GM23338 (cell line): ENCODE data around the gene NPLOC4. TPM values are rescaled to one million over a fixed set of nuclear protein-coding genes. Genes with fewer than 3 reads are reported as not detected.

Source experiments
- ATAC-seq: fragments of 200-7000 bp; cut with Tn5 transposase; 3 replicates; pipeline ENCODE4 v1.9.1; 2020
- DNase-seq: peaks from one replicate; pipeline ENCODE4 v3.0.0-alpha.2; 2015; ENCODE audit warnings: low spot score
- H2AFZ ChIP-seq: fragments of 200-600 bp; sonication (generic); 2 replicates; pipeline ENCODE4 v1.8.0; 2016; ENCODE audit warnings: antibody characterized with exemption, mild to moderate bottlenecking, moderate library complexity
- H3F3A ChIP-seq: fragments of 200-600 bp; sonication (generic); replicated peaks from 2 replicates; pipeline ENCODE4 v1.8.0; 2017; ENCODE audit warnings: antibody characterized with exemption, mixed run types, low read depth
- H3K27ac ChIP-seq: fragments of 200-600 bp; sonication (generic); 2 replicates; pipeline ENCODE4 v1.6.1; 2016; ENCODE audit warnings: low read depth
- H3K27me3 ChIP-seq: fragments of 200-600 bp; sonication (generic); 2 replicates; pipeline ENCODE4 v1.8.0; 2016; ENCODE audit warnings: mild to moderate bottlenecking, mixed run types, moderate library complexity; ENCODE audit not compliant: insufficient read depth
- H3K36me3 ChIP-seq: fragments of 200-600 bp; sonication (generic); 2 replicates; pipeline ENCODE4 v1.8.0; 2016; ENCODE audit warnings: mild to moderate bottlenecking; ENCODE audit not compliant: insufficient read depth
- H3K4me1 ChIP-seq: fragments of 200-600 bp; sonication (generic); 2 replicates; pipeline ENCODE4 v1.8.0; 2016; ENCODE audit warnings: mild to moderate bottlenecking, moderate library complexity; ENCODE audit not compliant: insufficient read depth
- H3K4me2 ChIP-seq: fragments of 200-600 bp; sonication (generic); 2 replicates; pipeline ENCODE4 v1.7.1; 2017; ENCODE audit warnings: mixed run types
- H3K4me3 ChIP-seq: fragments of 200-600 bp; sonication (generic); 2 replicates; pipeline ENCODE4 v1.6.1; 2016; ENCODE audit warnings: mixed run types
- H3K79me2 ChIP-seq: fragments of 200-600 bp; sonication (generic); replicated peaks from 2 replicates; pipeline ENCODE4 v1.8.0; 2017; ENCODE audit warnings: mild to moderate bottlenecking; ENCODE audit not compliant: insufficient read depth
- H3K9me2 ChIP-seq: fragments of 200-600 bp; sonication (generic); 2 replicates; pipeline ENCODE4 v1.8.0; 2017; ENCODE audit not compliant: insufficient read depth
- H4K20me1 ChIP-seq: fragments of 200-600 bp; sonication (generic); replicated peaks from 2 replicates; pipeline ENCODE4 v1.8.0; 2017; ENCODE audit warnings: mild to moderate bottlenecking; ENCODE audit not compliant: insufficient read depth
- H3K27ac Mint-ChIP-seq: 2 replicates; pipeline ENCODE4 v1.8.0; 2020; ENCODE audit warnings: inconsistent platforms, mild to moderate bottlenecking, moderate library complexity, mixed read lengths
- H3K27me3 Mint-ChIP-seq: 3 replicates; pipeline ENCODE4 v1.8.0; 2022; ENCODE audit warnings: low read depth, mild to moderate bottlenecking, moderate library complexity, mixed read lengths, inconsistent platforms; ENCODE audit not compliant: insufficient read depth, poor library complexity
- H3K36me3 Mint-ChIP-seq: 3 replicates; pipeline ENCODE4 v1.8.0; 2021; ENCODE audit warnings: low read depth, mild to moderate bottlenecking, inconsistent platforms, moderate library complexity, mixed read lengths
- H3K4me1 Mint-ChIP-seq: 3 replicates; pipeline ENCODE4 v1.8.0; 2020; ENCODE audit warnings: mild to moderate bottlenecking, inconsistent platforms, mixed read lengths
- H3K4me3 Mint-ChIP-seq: 3 replicates; pipeline ENCODE4 v1.8.0; 2021; ENCODE audit warnings: moderate library complexity, mild to moderate bottlenecking, inconsistent platforms, mixed read lengths
- H3K9me3 Mint-ChIP-seq: 3 replicates; pipeline ENCODE4 v1.8.0; 2020; ENCODE audit warnings: moderate library complexity, mild to moderate bottlenecking, inconsistent platforms, mixed read lengths
- CREB1 ChIP-seq: fragments of 250-450 bp; sonication (Bioruptor Pico); IDR thresholded peaks from 2 replicates; pipeline ENCODE4 v1.5.0; 2020; ENCODE audit warnings: low read depth, mild to moderate bottlenecking, moderate library complexity
- CTCF ChIP-seq, 2 experiments: fragments of 200-600 bp in 1 of 2; sonication (generic) in 1 of 2; conservative IDR thresholded peaks; 2 replicates each; pipeline versions ENCODE4 v1.5.1 to v1.6.1; 2016 to 2017; ENCODE audit warnings: antibody characterized with exemption in 2 of 2, low read depth in 2 of 2, mild to moderate bottlenecking in 2 of 2, moderate library complexity in 1 of 2
- EZH2 ChIP-seq: fragments of 200-600 bp; sonication (generic); IDR thresholded peaks from one replicate; pipeline ENCODE4 v1.8.0; 2017; ENCODE audit warnings: antibody characterized with exemption, mild to moderate bottlenecking, low read depth; ENCODE audit not compliant: unreplicated experiment
- EZH2phosphoT487 ChIP-seq: fragments of 200-600 bp; sonication (generic); IDR thresholded peaks from one replicate; pipeline ENCODE4 v1.8.1; 2018; ENCODE audit warnings: antibody characterized with exemption; ENCODE audit not compliant: unreplicated experiment
- JUNB ChIP-seq: IDR thresholded peaks from one replicate; pipeline ENCODE4 v1.6.1; 2016; ENCODE audit warnings: antibody characterized with exemption; ENCODE audit not compliant: unreplicated experiment
- NANOG ChIP-seq: IDR thresholded peaks from 2 replicates; pipeline ENCODE4 v1.6.1; 2016; ENCODE audit warnings: antibody characterized with exemption, borderline replicate concordance
- POLR2AphosphoS5 ChIP-seq: IDR thresholded peaks from 2 replicates; pipeline ENCODE4 v1.6.1; 2016; ENCODE audit warnings: antibody characterized with exemption, low read depth
- STAT1 ChIP-seq: IDR thresholded peaks from one replicate; pipeline ENCODE4 v1.6.1; 2016; ENCODE audit warnings: antibody characterized with exemption; ENCODE audit not compliant: unreplicated experiment
- ZNF114 ChIP-seq: fragments of 250-450 bp; sonication (Bioruptor Pico); IDR thresholded peaks from 2 replicates; pipeline ENCODE4 v1.5.0; 2020; ENCODE audit warnings: mild to moderate bottlenecking, moderate library complexity
- ZNF331 ChIP-seq: fragments of 250-450 bp; sonication (Bioruptor Pico); IDR thresholded peaks from 2 replicates; pipeline ENCODE4 v1.5.0; 2020; ENCODE audit warnings: low read depth, mild to moderate bottlenecking, moderate library complexity
- polyA plus RNA-seq: library from polyadenylated mRNA; unstranded; fragments of >200 nt; fragmentation: Nextera tagmentation; extraction: Ambion mirVana; gene quantifications from 2 replicates; pipeline ENCODE4 v1.2.1, GENCODE V29; 2016
- total RNA-seq: library from RNA; depleted of rRNA; stranded (reverse); fragments of >200 nt; shearing (Covaris generic); gene quantifications from 2 replicates; pipeline ENCODE4 v1.2.3, GENCODE V29; 2014
- TF ChIP-seq, protein P1 (sequence below): IDR thresholded peaks from 2 replicates; pipeline ENCODE4 v1.6.1; 2016; ENCODE audit warnings: antibody characterized with exemption
- TF ChIP-seq, protein P2 (sequence below): IDR thresholded peaks from one replicate; pipeline ENCODE4 v1.6.1; 2018; ENCODE audit warnings: antibody characterized with exemption; ENCODE audit not compliant: unreplicated experiment
- TF ChIP-seq, protein P3 (sequence below): fragments of 250-450 bp; sonication (Bioruptor Pico); IDR thresholded peaks from 2 replicates; pipeline ENCODE4 v1.5.0; 2020; ENCODE audit warnings: mild to moderate bottlenecking, moderate library complexity

Gene NPLOC4
- total and polyA plus RNA-seq, 2 experiments from 2014 or later, result 24.1 to 79.1 TPM

DNA sequence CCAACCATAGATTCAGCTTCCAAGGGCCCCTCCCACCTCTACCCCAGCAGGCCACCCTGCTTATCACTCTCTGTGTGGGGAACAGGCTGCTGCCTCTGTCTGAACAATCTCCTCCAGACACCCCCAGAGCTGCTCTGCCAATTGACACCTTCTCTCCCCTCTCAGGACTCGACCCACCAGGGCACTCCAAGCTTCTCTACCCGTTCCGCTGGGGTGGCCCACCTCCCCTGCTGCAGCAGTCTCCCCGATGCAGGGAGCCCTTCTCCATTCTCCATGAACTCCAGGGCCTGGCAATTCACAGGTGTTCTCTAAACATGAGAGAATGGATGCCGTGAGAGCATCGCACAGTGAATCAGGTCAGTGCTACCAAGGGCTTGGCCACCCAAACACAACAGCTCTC, 56.4 kb downstream of the NPLOC4 start:
- H3K27me3 ChIP-seq, result no peaks in the 10 kb centered on the region
- Mint-ChIP-seq H3K4me1 (no peaks in the 10 kb centered on the region; the same call in 2 of the 3 replicates), H3K36me3 (peaks cover 57% of the 10 kb centered on the region), H3K27me3 (peaks cover 7% of the 10 kb centered on the region), H3K27ac (peak overlapping the region; percentile 60), H3K9me3 (no peaks in the 10 kb centered on the region; the same call in 2 of the 3 replicates), H3K4me3 (no peak overlapping the region)
- no peak for TF ChIP-seq POLR2AphosphoS5
- TF ChIP-seq NANOG, result no peak
- TF ChIP-seq STAT1, result no peak
- TF ChIP-seq, protein P1, sequence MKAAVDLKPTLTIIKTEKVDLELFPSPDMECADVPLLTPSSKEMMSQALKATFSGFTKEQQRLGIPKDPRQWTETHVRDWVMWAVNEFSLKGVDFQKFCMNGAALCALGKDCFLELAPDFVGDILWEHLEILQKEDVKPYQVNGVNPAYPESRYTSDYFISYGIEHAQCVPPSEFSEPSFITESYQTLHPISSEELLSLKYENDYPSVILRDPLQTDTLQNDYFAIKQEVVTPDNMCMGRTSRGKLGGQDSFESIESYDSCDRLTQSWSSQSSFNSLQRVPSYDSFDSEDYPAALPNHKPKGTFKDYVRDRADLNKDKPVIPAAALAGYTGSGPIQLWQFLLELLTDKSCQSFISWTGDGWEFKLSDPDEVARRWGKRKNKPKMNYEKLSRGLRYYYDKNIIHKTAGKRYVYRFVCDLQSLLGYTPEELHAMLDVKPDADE, result no peak
- no peak for TF ChIP-seq CTCF (conservative IDR thresholded peaks at IDR 0.05; ENCODE audit: low read depth in 2 of 2)
- TF ChIP-seq CREB1 (CRISPR knock-in tag), result no peak
- TF ChIP-seq JUNB, result no peak
- TF ChIP-seq, protein P2, sequence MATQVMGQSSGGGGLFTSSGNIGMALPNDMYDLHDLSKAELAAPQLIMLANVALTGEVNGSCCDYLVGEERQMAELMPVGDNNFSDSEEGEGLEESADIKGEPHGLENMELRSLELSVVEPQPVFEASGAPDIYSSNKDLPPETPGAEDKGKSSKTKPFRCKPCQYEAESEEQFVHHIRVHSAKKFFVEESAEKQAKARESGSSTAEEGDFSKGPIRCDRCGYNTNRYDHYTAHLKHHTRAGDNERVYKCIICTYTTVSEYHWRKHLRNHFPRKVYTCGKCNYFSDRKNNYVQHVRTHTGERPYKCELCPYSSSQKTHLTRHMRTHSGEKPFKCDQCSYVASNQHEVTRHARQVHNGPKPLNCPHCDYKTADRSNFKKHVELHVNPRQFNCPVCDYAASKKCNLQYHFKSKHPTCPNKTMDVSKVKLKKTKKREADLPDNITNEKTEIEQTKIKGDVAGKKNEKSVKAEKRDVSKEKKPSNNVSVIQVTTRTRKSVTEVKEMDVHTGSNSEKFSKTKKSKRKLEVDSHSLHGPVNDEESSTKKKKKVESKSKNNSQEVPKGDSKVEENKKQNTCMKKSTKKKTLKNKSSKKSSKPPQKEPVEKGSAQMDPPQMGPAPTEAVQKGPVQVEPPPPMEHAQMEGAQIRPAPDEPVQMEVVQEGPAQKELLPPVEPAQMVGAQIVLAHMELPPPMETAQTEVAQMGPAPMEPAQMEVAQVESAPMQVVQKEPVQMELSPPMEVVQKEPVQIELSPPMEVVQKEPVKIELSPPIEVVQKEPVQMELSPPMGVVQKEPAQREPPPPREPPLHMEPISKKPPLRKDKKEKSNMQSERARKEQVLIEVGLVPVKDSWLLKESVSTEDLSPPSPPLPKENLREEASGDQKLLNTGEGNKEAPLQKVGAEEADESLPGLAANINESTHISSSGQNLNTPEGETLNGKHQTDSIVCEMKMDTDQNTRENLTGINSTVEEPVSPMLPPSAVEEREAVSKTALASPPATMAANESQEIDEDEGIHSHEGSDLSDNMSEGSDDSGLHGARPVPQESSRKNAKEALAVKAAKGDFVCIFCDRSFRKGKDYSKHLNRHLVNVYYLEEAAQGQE, result no peak
- no peak for TF ChIP-seq ZNF331 (CRISPR knock-in tag)
- TF ChIP-seq EZH2, result no peak
- no peak for TF ChIP-seq ZNF114 (CRISPR knock-in tag)
- no peak for TF ChIP-seq EZH2phosphoT487
- TF ChIP-seq, protein P3, sequence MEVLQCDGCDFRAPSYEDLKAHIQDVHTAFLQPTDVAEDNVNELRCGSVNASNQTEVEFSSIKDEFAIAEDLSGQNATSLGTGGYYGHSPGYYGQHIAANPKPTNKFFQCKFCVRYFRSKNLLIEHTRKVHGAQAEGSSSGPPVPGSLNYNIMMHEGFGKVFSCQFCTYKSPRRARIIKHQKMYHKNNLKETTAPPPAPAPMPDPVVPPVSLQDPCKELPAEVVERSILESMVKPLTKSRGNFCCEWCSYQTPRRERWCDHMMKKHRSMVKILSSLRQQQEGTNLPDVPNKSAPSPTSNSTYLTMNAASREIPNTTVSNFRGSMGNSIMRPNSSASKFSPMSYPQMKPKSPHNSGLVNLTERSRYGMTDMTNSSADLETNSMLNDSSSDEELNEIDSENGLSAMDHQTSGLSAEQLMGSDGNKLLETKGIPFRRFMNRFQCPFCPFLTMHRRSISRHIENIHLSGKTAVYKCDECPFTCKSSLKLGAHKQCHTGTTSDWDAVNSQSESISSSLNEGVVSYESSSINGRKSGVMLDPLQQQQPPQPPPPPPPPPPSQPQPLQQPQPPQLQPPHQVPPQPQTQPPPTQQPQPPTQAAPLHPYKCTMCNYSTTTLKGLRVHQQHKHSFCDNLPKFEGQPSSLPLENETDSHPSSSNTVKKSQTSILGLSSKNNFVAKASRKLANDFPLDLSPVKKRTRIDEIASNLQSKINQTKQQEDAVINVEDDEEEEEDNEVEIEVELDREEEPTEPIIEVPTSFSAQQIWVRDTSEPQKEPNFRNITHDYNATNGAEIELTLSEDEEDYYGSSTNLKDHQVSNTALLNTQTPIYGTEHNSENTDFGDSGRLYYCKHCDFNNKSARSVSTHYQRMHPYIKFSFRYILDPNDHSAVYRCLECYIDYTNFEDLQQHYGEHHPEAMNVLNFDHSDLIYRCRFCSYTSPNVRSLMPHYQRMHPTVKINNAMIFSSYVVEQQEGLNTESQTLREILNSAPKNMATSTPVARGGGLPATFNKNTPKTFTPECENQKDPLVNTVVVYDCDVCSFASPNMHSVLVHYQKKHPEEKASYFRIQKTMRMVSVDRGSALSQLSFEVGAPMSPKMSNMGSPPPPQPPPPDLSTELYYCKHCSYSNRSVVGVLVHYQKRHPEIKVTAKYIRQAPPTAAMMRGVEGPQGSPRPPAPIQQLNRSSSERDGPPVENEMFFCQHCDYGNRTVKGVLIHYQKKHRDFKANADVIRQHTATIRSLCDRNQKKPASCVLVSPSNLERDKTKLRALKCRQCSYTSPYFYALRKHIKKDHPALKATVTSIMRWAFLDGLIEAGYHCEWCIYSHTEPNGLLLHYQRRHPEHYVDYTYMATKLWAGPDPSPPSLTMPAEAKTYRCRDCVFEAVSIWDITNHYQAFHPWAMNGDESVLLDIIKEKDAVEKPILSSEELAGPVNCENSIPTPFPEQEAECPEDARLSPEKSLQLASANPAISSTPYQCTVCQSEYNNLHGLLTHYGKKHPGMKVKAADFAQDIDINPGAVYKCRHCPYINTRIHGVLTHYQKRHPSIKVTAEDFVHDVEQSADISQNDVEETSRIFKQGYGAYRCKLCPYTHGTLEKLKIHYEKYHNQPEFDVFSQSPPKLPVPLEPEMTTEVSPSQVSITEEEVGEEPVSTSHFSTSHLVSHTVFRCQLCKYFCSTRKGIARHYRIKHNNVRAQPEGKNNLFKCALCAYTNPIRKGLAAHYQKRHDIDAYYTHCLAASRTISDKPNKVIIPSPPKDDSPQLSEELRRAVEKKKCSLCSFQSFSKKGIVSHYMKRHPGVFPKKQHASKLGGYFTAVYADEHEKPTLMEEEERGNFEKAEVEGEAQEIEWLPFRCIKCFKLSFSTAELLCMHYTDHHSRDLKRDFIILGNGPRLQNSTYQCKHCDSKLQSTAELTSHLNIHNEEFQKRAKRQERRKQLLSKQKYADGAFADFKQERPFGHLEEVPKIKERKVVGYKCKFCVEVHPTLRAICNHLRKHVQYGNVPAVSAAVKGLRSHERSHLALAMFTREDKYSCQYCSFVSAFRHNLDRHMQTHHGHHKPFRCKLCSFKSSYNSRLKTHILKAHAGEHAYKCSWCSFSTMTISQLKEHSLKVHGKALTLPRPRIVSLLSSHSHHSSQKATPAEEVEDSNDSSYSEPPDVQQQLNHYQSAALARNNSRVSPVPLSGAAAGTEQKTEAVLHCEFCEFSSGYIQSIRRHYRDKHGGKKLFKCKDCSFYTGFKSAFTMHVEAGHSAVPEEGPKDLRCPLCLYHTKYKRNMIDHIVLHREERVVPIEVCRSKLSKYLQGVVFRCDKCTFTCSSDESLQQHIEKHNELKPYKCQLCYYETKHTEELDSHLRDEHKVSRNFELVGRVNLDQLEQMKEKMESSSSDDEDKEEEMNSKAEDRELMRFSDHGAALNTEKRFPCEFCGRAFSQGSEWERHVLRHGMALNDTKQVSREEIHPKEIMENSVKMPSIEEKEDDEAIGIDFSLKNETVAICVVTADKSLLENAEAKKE, result no peak
- H3K36me3 ChIP-seq, result peaks cover 36% of the 10 kb centered on the region
- H3K4me2 ChIP-seq, result no peak overlapping the region
- H3K4me3 ChIP-seq, result no peak overlapping the region
- H3F3A ChIP-seq, result no peaks in the 10 kb centered on the region
- H4K20me1 ChIP-seq, result peaks cover 35% of the 10 kb centered on the region
- H3K9me2 ChIP-seq, result no peaks in the 10 kb centered on the region
- DNase-seq (no peak), ATAC-seq (no peak)
- H3K4me1 ChIP-seq, result no peaks in the 10 kb centered on the region
- H3K27ac ChIP-seq, result no peak overlapping the region
- H3K79me2 ChIP-seq, result peaks cover 5% of the 10 kb centered on the region
- H2AFZ ChIP-seq, result no peak overlapping the region
